GM04503 (cell line): ENCODE data around the gene HTRA1.

ENCODE experiments used
- DNase-seq: peaks from one replicate; pipeline ENCODE4 v3.0.0-alpha.2; 2012; ENCODE audit warnings: low read depth

Gene HTRA1

GRCh38 chr10:122455376-122456079, 5.8 kb upstream of the HTRA1 start:
- DNase-seq: no peak

- DNase-seq: no peak
Observed at GRCh38 chr10:122457934-122458333, 3.4 kb upstream of the HTRA1 start.

GRCh38 chr10:122458693-122459092, 2.7 kb upstream of the HTRA1 start:
- DNase-seq: no peak

GRCh38 chr10:122459561-122460273, 1.6 kb upstream of the HTRA1 start:
- DNase-seq: peak; percentile 40

GRCh38 chr10:122460891-122461293, 461 bp upstream of the HTRA1 start:
- no peak for DNase-seq

- DNase-seq: no peak
Observed at GRCh38 chr10:122461729-122462532, 578 bp downstream of the HTRA1 start.

- no peak for DNase-seq
Observed at GRCh38 chr10:122462533-122463465, 1.4 kb downstream of the HTRA1 start.

GRCh38 chr10:122463466-122464249, 2.3 kb downstream of the HTRA1 start:
- no peak for DNase-seq

GRCh38 chr10:122464250-122464510, 2.8 kb downstream of the HTRA1 start:
- DNase-seq: no peak

GRCh38 chr10:122464586-122464985, 3.2 kb downstream of the HTRA1 start:
- no peak for DNase-seq

GRCh38 chr10:122465401-122466040, 4.2 kb downstream of the HTRA1 start:
- DNase-seq: no peak

GRCh38 chr10:122466951-122467381, 5.6 kb downstream of the HTRA1 start:
- no peak for DNase-seq

GRCh38 chr10:122467701-122468100, 6.3 kb downstream of the HTRA1 start:
- no peak for DNase-seq

- no peak for DNase-seq
Observed at GRCh38 chr10:122468307-122468925, 7.1 kb downstream of the HTRA1 start.

GRCh38 chr10:122468926-122469781, 7.8 kb downstream of the HTRA1 start:
- DNase-seq: peak; percentile 100

GRCh38 chr10:122469848-122470247, 8.5 kb downstream of the HTRA1 start:
- no peak for DNase-seq

GRCh38 chr10:122471531-122472177, 10.3 kb downstream of the HTRA1 start:
- no peak for DNase-seq

GRCh38 chr10:122473116-122473515, 11.8 kb downstream of the HTRA1 start:
- DNase-seq: no peak
